Measurements from ENCODE around the gene NEGR1.

GRCh38 chr1:71964188-71964587 lies 318.2 kb downstream of the NEGR1 start:
- no peak for TF ChIP-seq CTCF (IDR thresholded peaks at IDR 0.05)
- no peak for TF ChIP-seq POLR2A (IDR thresholded peaks at IDR 0.05)
